ENCODE results near the gene CD28.

The CD28 gene

DNA sequence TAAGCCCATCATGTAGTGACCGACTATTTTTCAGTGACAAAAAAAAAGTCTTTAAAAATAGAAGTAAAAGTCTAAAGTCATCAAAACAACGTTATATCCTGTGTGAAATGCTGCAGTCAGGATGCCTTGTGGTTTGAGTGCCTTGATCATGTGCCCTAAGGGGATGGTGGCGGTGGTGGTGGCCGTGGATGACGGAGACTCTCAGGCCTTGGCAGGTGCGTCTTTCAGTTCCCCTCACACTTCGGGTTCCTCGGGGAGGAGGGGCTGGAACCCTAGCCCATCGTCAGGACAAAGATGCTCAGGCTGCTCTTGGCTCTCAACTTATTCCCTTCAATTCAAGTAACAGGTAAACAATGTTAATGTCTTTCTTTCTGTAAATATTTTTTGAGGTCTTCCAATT lies at the start of gene CD28:
CD28 (plus strand) TSS at position 237 of the 400 bp plus-strand sequence; CDS start at position 295, 58 bp downstream.
- DNase-seq (ENCODE audit: low read depth): no peak

DNA sequence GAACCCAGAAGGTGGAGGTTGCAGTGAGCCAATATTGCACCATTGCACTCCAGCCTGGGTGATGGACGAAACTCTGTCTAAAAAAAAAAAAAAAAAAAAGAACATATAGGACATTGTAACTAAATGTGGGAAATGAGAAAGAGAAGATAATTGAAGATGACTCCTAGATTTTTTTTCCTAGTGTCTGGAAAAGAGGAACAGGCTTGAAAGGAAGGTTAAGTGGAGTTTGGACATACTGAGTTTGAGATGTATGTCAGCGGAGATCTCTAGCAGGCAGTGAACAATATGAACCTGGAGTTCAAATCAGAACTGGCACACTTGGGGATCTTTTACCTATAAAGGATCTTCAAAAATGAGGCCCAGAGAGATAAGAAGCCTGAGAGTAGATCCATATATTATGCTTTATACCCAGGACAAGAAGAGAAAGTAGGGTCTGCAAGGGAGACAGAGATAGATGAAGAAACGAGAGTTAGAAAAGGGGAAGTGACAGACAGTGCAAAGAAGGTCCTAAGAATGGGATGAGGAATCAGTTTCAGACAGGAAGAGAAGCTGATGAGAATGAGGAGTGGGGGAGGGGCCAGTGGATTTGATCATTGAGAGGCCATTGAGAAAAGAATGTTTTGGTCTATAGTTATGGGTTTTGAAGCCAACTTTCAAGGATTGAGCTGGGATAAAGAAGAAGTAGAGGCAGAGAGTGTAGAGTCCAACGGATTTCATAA lies 46.9 kb upstream of the CD28 start:
- DNase-seq (ENCODE audit: low read depth): no peak

DNA sequence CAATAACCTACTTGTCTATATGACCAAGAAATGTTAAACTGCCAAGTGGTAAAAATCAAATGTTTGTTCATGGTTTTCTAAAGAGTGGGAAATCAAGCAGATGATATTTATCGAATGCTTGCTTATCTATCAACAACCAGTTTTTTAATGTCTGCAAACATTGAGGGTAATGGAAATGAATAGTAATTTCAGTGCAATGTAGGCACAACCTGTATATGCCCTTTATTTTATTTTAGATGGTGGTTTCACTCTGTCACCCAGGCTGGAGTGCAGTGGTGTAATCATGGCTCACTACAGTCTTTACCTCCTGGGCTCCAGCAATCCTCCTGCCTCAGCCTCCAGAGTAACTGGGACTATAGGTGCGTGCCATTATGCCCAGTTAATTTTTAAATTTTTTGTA lies 46.0 kb upstream of the CD28 start:
- DNase-seq (ENCODE audit: low read depth): no peak

DNA sequence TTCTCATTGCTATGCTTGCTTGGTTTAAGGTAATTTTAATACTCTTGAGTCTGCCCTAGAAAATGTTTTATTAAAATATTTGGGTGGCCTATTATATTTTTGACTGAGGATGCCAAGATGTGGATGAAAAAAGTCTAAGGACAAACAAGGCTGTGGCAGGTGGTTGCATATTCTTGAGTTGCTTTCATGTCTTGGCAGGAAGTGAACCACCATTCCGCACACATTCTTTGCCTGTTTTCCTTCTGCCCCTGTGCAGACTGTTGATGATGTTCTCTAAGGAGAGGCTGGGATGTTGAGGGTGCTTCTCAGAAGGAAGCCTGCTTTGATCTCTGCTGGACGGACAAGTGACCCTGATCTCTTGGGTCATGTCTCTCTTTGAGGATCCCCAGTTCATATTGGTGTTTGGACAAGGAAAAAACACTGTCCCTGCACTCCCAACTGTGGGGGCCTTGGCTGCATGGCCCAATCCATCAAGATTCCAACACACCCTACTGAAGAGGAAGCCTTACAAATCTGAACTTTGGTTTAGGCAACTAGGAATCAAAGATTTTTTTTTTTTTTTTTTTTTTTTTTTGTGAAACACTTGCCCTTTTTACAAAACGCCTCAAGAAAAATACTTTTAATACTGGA lies 45.0 kb upstream of the CD28 start:
- DNase-seq (ENCODE audit: low read depth): no peak

DNA sequence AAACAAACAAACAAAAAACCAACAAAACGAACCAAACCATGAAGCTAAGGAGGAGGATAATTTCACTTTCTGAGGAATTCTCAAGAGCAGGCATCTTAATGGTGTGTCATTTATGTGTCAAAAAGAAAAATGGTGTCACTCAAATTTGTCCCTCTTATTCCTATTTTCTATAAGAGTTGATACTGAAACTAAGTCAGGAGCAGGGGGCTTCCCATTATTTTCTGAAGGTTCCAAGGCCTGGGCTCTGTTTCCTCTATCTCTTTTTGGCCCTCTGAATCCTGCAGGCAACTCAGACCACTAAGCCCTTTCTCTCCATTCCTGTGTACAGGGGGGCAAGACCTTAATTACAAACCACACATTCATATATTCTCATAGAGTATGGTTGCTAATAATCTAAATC lies 44.0 kb upstream of the CD28 start:
- no peak for DNase-seq (ENCODE audit: low read depth)

DNA sequence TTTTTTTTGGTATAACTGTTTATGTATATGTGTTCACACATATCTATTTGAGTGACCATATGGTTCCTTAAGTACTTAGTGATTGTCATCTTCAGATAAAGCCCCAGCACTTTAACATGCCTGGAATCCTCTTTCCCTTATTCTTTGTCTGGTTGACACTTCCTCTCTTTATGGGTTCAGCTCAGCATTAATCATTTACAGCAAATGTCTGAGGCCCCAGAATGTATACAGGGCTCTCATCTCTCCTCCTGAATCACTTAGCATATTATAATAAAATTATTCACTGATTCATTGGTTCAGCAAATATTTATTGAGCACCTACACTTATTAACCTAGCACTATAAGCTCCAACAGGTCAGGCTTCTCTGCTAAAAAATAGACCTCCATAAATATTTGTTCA lies 43.5 kb upstream of the CD28 start:
- DNase-seq (ENCODE audit: low read depth): no peak

DNA sequence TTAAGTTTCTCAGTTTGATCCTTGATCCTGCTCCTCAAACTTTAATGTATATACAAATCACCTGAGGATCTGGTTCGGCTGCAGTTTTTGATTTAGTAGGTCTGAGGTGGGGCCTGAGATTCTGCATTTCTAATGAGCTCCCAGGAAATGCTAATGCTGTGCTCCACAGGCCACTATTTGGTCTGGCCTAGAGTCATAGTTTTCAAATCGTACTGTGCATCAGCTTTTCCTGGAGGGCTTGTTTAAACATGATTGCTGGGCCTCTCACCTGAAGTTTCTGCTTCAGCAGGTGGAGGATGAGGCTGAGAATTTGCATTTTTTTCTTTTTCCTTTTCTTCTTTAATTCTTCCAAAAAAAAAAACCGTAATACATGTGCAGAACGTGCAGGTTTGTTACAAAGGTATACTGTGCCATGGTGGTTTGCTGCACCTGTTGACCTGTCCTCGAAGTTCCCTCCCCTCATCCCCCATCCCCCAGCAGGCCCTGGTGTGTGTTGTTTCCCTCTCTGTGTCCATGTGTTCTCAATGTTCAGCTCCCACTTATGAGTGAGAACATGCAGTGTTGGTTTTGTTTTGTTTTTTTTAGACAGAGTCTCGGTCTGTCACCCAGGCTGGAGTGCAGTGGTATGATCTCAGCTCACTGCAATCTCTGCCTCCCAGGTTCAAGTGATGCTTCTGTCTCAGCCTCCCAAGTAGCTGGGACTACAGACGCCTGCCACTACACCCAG lies 42.2 kb upstream of the CD28 start:
- DNase-seq (ENCODE audit: low read depth): no peak

DNA sequence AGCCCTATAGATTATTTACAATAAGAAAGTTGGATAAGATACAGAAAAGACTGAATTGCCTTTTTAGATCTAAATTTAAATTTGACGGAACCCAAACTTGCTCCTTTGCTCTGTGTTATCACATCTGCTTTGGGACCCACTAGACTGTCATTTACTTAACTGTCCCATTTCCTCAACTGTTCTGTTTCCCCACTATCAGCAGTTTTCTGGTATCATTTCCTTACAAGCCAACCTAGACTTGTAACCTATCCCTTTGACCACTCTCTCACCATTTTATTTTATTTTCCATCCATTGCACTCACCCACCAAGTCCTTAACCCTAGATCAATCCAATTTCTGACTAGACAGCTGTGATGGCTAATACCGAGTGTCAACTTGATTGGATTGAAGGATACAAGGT lies 38.6 kb upstream of the CD28 start:
- DNase-seq (ENCODE audit: low read depth): no peak

DNA sequence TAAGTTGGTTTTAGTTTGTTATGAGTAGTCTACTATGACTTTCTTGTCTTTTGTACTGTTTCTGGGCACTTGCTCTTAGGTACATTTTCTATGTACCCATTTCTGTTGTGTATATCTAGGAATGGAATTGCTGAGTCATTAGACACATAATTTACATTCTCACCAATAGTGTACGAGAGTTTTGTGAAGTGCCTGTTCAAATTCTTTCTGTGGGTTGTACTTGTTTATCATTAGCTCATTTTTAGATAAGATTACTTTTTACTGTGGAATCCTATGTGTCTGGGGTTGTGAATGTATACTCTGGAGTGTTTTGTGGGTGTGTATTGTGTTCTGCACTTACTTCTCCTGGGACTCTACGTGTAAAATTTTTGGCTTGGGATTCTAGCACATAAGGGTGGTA lies 36.6 kb upstream of the CD28 start:
- DNase-seq (ENCODE audit: low read depth): peak; percentile 23

DNA sequence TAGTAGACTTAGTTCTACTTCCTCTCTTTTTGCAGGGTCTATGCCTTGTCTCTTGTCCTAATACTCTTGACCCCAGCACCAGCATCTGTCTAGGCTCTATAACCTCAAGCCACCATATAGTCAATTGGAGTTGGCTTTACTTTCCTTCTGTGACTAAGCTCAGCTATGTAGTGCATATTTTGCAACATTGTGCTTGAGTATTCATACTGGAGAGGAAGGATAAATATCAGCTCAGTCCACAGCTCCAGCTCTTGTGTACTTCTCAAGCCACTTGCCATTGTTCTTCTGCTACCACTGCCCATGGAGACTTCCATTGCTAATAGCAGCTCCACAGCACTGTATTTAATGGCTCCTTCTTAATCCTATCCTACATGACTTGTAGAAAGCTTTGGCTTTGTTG lies 35.5 kb upstream of the CD28 start:
- no peak for DNase-seq (ENCODE audit: low read depth)

DNA sequence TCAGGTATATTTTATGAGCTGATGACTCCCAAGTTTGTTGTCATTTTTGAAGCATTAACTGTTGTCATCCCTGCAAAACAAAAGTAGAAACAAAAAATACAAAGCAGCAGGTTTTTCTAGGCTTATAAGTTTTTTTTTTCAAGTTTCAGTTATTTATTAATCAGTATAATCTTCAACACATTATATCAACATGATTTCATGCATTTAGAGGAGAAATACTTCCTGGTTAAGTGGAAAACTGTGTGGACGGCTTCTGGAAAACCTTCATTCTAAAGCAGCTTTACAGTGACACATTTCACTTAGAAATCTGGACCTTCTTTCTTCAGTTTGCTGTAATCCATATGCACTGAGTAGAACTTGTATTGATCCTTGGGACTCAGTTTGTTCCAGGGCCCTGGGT lies 34.6 kb upstream of the CD28 start:
- DNase-seq (ENCODE audit: low read depth): no peak

DNA sequence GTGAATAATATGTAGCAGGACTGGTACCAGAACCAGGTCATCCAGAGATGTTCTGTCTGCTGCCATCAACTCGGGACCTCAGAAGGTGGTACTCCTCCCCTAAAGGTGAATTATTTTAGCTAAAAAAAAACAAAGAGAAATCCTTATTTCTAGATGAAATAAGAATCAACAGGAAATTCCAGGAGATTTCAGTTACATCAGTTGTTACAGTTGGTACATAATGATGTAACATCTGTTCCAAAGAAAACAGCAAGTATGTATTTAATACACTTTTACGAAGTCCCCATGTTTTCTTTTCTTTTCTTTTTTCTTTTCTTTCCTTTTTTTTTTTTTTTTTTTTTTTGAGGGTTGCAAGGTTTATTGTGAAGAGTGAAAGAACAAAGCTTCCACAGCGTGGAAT lies 33.6 kb upstream of the CD28 start:
- DNase-seq (ENCODE audit: low read depth): no peak

DNA sequence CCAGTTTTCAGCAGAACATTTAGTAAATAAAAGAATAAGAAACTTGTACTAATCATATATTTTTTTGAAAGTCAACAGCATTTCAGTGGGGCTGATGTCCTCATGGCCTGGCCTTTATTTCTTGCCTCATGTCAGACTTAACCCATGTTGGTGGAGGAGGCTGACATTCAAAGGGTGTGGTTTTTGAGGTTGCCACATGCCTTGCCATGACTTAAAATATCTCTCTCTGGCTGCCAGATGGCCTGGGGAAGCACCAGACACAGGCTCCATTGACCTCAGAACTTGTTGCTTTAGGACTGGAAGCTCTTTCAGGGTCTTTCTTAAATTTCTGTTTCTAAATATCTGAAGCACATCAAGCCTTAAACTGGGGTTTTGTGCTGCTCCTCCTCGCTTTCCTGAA lies 32.5 kb upstream of the CD28 start:
- DNase-seq (ENCODE audit: low read depth): no peak

DNA sequence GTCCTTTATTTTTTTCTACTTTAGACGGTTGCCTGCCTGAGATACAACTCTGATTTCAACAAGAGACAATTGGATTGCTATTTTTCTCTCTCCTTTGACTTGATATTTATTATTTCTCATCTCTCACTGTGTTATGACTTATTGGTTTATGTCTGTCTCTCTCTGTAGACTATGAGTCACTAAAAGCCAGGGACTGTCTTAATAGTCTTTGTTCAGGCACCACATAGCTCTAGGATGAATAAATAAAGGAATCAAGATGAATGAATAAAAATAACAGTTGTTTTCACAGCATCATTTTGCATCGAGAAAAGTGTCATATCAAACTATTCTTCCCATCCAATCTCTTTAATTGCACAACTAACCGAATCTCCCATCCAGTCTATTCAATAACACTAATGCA lies 31.4 kb upstream of the CD28 start:
- DNase-seq (ENCODE audit: low read depth): peak; percentile 79

DNA sequence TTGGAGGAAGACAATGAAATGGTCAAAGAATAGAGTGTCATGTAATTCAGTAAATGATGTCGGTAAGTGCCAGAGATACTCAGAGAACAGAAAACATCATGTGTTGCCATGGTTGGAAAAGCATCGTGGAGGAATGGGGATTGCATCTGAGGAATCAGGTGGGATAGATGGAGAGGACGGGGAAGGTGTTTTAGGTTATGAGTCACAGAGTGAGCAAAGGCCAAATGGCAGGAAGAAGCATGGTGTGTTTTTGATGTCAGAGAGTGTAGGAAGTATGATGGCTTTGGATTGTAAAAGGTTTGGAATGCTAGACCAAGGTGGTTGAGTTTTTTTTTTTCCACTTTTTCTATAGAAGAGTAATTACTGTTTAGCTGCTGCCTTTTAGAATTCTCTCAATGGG lies 27.5 kb upstream of the CD28 start:
- peak; percentile 48 for DNase-seq (ENCODE audit: low read depth)

DNA sequence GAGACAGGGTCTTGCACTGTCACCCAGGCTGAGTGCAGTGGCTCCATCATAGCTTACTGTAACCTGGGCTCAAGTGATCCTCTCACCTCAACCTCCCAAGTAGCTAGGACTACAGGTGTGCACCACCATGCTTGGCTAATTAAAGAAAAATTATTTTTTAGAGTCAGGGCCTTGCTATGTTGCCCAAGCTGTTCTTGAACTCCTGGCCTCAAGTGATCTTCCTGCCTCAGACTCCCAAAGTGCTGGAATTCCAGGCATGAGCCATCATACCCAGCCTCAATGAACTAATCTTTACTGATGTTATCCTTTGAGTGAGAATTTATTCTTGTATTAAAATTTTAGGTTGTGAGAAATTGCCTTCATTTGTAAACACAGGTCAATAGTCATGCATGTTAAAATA lies 27.0 kb upstream of the CD28 start:
- no peak for DNase-seq (ENCODE audit: low read depth)

DNA sequence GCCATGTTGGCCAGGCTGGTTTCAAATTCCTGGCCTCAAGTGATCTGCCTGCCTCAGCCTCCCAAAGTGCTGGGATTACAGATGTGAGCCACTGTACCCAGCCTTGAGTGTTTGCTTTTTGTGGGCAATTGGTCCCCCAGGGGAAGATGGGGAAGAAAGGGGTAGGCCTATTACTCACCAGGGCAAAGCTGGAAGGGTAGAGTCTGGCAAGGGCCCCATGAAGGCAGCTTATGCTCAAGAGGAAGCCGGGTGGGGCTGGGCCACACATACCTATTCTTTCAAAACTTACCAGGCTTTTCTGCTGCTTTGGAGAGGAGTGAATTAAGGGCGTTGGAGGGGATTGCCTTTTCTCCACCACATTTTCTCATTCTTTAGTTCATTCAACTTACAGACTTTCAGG lies 24.5 kb upstream of the CD28 start:
- peak; percentile 33 for DNase-seq (ENCODE audit: low read depth)

DNA sequence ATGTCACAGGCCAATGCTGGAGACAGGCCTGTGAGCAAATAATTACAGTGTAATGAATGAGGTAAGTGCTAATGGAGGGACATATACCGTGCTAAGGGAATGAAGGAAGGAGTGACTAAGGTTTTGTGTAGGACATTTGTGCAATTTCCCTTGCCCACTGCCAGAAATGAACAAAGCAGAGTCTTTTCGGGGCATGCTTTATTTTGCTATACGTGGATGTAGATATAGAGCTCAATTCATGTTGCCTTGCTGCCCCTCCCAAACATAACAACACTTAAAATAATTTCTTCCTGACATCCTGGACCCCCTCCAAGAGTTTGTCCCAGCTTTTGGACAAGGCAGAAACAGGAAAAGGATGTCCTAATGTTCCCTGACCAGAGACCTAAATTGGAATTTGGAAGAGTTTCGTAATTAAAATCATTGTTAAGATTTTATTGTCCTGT lies 23.7 kb upstream of the CD28 start:
- peak; percentile 65 for DNase-seq (ENCODE audit: low read depth)

DNA sequence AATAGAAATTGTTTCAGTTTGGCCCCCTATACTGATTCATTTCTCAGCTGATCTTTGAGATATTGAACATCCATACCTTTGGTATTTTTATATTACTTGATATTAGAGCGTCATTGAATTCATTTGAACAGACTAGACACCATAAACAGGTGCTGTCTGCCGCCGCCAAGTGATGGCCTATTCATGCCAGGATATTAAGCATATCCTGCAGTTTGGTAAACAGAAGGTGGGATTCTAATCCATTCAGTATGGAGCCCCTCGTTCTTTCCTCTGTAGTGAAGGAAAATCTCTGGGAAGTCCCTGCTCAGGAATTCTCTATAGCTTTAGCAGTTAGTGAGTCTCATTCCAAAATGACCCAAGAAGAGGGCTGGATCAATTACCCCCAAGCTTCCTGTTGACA lies 23.0 kb upstream of the CD28 start:
- no peak for DNase-seq (ENCODE audit: low read depth)

DNA sequence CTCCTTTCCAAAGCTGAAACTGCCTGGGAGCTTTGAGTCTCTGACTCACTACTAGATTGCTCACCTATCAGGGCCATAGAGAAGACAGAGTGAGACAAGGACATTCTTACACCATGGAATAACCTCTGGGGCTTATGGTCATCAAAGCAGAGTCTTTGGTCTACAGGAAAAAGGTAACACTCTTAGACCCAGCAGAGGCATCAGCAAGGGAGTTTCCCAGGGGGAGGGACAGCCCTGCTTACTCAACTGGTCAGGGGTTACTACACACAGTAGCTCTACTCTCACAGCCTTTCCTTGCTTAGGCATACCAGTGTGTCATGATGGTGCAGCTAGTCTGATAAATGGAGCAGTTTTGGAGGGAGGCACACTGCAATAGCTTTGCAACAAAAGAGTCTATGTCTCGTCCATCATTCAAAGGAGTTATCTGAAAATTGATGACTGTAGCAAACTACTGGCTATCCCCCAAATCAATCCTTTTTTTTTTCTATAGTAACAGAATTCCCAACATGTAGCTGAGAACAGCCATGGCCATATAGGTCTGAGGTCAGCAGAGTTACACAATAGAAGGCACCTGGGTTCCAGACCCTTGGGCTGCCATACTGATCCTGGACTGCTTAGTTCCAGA lies 22.4 kb upstream of the CD28 start:
- DNase-seq (ENCODE audit: low read depth): peak; percentile 97

DNA sequence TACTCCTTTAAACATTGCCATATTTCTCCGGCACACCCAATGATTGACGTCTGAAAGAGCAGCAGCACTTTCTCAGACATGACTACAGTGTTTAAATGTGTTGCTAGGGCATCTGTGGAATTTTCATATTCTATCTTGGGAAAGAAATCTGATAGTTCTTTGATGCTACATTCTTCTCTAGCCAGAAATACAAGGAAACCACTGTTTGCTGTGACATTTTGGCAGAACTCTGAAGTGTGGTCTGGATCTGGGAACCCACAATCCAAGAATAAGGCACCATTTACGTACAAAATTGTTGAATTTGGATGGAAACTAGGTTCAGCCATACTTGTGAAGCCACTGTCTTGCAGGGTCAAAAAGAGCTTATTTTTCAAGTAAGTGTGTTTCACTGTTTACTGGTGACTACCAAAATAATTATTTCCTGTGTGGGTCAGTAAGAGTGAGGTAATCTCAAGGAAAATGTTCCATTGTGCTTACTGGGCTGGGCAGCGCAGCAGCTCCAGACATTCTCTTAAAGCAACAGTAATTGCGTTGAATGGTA lies 21.3 kb upstream of the CD28 start:
- peak; percentile 92 for DNase-seq (ENCODE audit: low read depth)

DNA sequence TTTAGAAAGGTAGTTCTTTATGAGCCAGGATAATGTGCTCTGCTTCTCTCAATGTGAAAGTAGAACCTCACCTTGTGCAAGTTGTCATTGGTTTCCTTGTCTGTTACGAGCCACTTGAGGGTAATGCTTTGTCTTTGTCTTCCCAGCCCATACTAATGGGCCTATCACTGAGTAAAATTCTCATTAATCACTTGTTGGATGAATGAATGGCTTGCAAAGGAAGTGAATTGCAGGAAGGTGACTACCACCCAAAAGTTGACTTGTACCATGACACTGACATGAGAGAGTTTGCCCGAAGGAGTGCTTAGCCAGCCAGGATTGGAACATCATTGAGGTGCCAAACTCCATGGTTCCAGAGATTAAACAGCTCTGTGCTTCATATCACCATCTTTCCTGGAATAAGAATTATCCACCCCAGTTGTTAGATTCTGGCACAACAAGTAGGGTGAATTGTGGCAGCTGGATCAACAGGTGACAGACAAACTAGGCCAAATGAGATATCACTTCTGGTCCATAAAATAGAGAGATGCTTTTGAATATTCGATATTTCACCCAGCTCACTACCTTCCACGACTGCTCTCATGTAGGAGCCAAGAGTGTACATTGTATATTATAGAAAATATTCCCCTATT lies 20.5 kb upstream of the CD28 start:
- DNase-seq (ENCODE audit: low read depth): peak; percentile 62

All from ELR (cell line).